ENCODE data around the gene GAREM2. TPM values are rescaled to one million over a fixed set of nuclear protein-coding genes. Genes with fewer than 3 reads are reported as not detected.

Gene GAREM2
- total and polyA plus RNA-seq, 9 of the 15 experiments (the other 6 are each of a cell fraction or from before 2014, with no cell fraction given): 1.7 to 12.4 (median 2.5) TPM

DNA sequence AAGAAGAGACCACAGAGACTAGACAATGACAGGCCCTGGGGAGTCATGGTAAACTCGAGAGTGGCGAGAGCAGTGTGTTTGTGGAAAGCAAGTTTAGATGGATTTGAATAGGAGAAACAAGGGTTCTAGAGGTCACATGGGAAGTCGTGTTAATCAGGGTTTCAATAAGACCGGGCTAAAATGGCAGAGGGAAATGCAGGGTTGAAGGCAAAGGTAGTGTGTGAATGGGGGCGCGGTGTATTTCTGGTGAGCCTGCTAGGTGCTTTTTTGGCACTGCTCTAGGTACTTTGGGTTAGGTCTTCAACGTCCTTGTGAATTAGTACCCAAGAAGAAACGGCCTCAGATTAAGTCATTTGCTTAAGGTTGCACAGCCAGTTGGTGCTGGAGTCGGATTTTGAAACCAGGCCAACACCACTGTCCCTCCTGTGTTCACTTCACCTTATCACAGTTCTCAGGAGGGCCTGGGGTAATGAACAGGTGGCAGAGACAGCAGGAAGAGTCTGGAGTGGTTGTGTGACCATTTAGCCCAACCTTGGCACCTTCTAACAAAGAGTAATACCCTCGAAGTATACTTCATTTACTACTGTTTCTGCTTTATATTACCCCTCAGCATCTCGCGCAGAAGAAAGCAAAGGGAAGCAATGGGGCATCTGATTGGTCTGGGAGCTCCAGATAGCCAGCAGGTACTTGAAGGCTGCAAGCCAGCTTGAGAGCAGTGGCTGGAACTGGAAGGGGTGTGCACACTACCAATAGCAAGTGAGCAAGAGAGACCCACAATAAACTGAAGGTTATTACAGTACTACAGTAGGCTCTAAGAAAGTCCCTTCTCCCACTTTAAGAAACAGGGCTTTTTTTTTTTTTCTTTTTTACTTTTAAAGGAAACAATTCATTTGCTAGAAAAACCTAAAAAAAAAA is 33.4 kb upstream of the GAREM2 start (continued):
- TF ChIP-seq SMAD2 (IDR thresholded peaks at IDR 0.05; ENCODE audit: low read depth, low read length): no peak
- no peak for TF ChIP-seq GABPB2 (CRISPR knock-in tag; conservative IDR thresholded peaks at IDR 0.05)
- TF ChIP-seq, protein P1, sequence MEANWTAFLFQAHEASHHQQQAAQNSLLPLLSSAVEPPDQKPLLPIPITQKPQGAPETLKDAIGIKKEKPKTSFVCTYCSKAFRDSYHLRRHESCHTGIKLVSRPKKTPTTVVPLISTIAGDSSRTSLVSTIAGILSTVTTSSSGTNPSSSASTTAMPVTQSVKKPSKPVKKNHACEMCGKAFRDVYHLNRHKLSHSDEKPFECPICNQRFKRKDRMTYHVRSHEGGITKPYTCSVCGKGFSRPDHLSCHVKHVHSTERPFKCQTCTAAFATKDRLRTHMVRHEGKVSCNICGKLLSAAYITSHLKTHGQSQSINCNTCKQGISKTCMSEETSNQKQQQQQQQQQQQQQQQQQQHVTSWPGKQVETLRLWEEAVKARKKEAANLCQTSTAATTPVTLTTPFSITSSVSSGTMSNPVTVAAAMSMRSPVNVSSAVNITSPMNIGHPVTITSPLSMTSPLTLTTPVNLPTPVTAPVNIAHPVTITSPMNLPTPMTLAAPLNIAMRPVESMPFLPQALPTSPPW (CRISPR knock-in tag; IDR thresholded peaks at IDR 0.05): no peak
- TF ChIP-seq DNMT1 (IDR thresholded peaks at IDR 0.05): no peak
- TF ChIP-seq, protein P2, sequence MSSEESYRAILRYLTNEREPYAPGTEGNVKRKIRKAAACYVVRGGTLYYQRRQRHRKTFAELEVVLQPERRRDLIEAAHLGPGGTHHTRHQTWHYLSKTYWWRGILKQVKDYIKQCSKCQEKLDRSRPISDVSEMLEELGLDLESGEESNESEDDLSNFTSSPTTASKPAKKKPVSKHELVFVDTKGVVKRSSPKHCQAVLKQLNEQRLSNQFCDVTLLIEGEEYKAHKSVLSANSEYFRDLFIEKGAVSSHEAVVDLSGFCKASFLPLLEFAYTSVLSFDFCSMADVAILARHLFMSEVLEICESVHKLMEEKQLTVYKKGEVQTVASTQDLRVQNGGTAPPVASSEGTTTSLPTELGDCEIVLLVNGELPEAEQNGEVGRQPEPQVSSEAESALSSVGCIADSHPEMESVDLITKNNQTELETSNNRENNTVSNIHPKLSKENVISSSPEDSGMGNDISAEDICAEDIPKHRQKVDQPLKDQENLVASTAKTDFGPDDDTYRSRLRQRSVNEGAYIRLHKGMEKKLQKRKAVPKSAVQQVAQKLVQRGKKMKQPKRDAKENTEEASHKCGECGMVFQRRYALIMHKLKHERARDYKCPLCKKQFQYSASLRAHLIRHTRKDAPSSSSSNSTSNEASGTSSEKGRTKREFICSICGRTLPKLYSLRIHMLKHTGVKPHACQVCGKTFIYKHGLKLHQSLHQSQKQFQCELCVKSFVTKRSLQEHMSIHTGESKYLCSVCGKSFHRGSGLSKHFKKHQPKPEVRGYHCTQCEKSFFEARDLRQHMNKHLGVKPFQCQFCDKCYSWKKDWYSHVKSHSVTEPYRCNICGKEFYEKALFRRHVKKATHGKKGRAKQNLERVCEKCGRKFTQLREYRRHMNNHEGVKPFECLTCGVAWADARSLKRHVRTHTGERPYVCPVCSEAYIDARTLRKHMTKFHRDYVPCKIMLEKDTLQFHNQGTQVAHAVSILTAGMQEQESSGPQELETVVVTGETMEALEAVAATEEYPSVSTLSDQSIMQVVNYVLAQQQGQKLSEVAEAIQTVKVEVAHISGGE (CRISPR knock-in tag; IDR thresholded peaks at IDR 0.05): no peak
- TF ChIP-seq, protein P3, sequence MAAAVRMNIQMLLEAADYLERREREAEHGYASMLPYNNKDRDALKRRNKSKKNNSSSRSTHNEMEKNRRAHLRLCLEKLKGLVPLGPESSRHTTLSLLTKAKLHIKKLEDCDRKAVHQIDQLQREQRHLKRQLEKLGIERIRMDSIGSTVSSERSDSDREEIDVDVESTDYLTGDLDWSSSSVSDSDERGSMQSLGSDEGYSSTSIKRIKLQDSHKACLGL (CRISPR knock-in tag; IDR thresholded peaks at IDR 0.05; ENCODE audit: borderline replicate concordance, poor library complexity, severe bottlenecking): no peak
- no peak for TF ChIP-seq TAL1 (IDR thresholded peaks at IDR 0.05)
